Parathyroid adenoma (tissue), 2 donors: Measurements from ENCODE around the gene MICU2.

Experiments
- H2AFZ ChIP-seq: fragments of 300-600 bp; sonication (generic); one replicate; pipeline ENCODE4 v1.7.0; 2017; ENCODE audit warnings: antibody characterized with exemption, mild to moderate bottlenecking
- H3K27ac ChIP-seq: fragments of 300-600 bp; sonication (generic); one replicate; pipeline ENCODE4 v1.7.0; 2017
- H3K27me3 ChIP-seq: fragments of 300-600 bp; sonication (generic); one replicate; pipeline ENCODE4 v1.7.0; 2017; ENCODE audit warnings: low read length; ENCODE audit not compliant: control insufficient read depth, insufficient read depth
- H3K36me3 ChIP-seq: fragments of 300-600 bp; sonication (generic); one replicate; pipeline ENCODE4 v1.7.0; 2017; ENCODE audit warnings: low read length; ENCODE audit not compliant: control insufficient read depth, insufficient read depth
- H3K4me1 ChIP-seq: fragments of 300-600 bp; sonication (generic); one replicate; pipeline ENCODE4 v1.7.0; 2017; ENCODE audit warnings: control low read depth
- H3K4me2 ChIP-seq: fragments of 300-600 bp; sonication (generic); one replicate; pipeline ENCODE4 v1.7.0; 2017; ENCODE audit warnings: low read length
- H3K4me3 ChIP-seq: fragments of 300-600 bp; sonication (generic); one replicate; pipeline ENCODE4 v1.7.0; 2017; ENCODE audit warnings: low read depth, low read length
- H3K79me2 ChIP-seq: fragments of 300-600 bp; sonication (generic); one replicate; pipeline ENCODE4 v1.7.0; 2017; ENCODE audit warnings: control low read depth
- H3K9ac ChIP-seq: fragments of 300-600 bp; sonication (generic); one replicate; pipeline ENCODE4 v1.7.0; 2017; ENCODE audit warnings: mild to moderate bottlenecking
- H3K9me3 ChIP-seq: fragments of 300-600 bp; sonication (generic); one replicate; pipeline ENCODE4 v1.7.0; 2017; ENCODE audit warnings: low read length; ENCODE audit not compliant: control insufficient read depth
- TF ChIP-seq, protein P1 (sequence below): fragments of 300-600 bp; sonication (generic); IDR thresholded peaks from one replicate; pipeline ENCODE4 v1.7.0; 2017; ENCODE audit warnings: antibody characterized with exemption, mild to moderate bottlenecking
- donor health status: primary hyperparathyroidism.

The MICU2 gene

GRCh38 chr13:21526707-21527540 is 77.0 kb downstream of the MICU2 start:
- Histone ChIP-seq H3K9ac (no peak overlapping the region), H3K36me3 (no peaks in the 10 kb centered on the region), H3K4me1 (peaks cover 3% of the 10 kb centered on the region), H2AFZ (no peak overlapping the region), H3K79me2 (no peaks in the 10 kb centered on the region), H3K4me2 (no peak overlapping the region), H3K27ac (no peak overlapping the region), H3K27me3 (no peaks in the 10 kb centered on the region), H3K4me3 (no peak overlapping the region), H3K9me3 (no peaks in the 10 kb centered on the region)
- TF ChIP-seq, protein P1, sequence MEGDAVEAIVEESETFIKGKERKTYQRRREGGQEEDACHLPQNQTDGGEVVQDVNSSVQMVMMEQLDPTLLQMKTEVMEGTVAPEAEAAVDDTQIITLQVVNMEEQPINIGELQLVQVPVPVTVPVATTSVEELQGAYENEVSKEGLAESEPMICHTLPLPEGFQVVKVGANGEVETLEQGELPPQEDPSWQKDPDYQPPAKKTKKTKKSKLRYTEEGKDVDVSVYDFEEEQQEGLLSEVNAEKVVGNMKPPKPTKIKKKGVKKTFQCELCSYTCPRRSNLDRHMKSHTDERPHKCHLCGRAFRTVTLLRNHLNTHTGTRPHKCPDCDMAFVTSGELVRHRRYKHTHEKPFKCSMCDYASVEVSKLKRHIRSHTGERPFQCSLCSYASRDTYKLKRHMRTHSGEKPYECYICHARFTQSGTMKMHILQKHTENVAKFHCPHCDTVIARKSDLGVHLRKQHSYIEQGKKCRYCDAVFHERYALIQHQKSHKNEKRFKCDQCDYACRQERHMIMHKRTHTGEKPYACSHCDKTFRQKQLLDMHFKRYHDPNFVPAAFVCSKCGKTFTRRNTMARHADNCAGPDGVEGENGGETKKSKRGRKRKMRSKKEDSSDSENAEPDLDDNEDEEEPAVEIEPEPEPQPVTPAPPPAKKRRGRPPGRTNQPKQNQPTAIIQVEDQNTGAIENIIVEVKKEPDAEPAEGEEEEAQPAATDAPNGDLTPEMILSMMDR = no peak

GRCh38 chr13:21522847-21523246 is 81.1 kb downstream of the MICU2 start:
- Histone ChIP-seq H2AFZ (no peak overlapping the region), H3K9ac (no peak overlapping the region), H3K79me2 (no peaks in the 10 kb centered on the region), H3K36me3 (no peaks in the 10 kb centered on the region), H3K9me3 (no peaks in the 10 kb centered on the region), H3K4me3 (no peak overlapping the region), H3K4me1 (no peaks in the 10 kb centered on the region), H3K27me3 (no peaks in the 10 kb centered on the region), H3K4me2 (no peak overlapping the region), H3K27ac (no peak overlapping the region)
- TF ChIP-seq, protein P1 = no peak

- H3K79me2 ChIP-seq = no peaks in the 10 kb centered on the region
- no peak overlapping the region for H3K27ac ChIP-seq
- H3K4me2 ChIP-seq = no peak overlapping the region
- no peaks in the 10 kb centered on the region for H3K36me3 ChIP-seq
- H3K4me1 ChIP-seq = no peaks in the 10 kb centered on the region
- no peaks in the 10 kb centered on the region for H3K9me3 ChIP-seq
- H2AFZ ChIP-seq = no peak overlapping the region
- TF ChIP-seq, protein P1 = no peak
- H3K4me3 ChIP-seq = no peak overlapping the region
- H3K27me3 ChIP-seq = no peaks in the 10 kb centered on the region
- H3K9ac ChIP-seq = no peak overlapping the region
These were observed 81.8 kb downstream of the MICU2 start for GRCh38 chr13:21522130-21522529.

DNA sequence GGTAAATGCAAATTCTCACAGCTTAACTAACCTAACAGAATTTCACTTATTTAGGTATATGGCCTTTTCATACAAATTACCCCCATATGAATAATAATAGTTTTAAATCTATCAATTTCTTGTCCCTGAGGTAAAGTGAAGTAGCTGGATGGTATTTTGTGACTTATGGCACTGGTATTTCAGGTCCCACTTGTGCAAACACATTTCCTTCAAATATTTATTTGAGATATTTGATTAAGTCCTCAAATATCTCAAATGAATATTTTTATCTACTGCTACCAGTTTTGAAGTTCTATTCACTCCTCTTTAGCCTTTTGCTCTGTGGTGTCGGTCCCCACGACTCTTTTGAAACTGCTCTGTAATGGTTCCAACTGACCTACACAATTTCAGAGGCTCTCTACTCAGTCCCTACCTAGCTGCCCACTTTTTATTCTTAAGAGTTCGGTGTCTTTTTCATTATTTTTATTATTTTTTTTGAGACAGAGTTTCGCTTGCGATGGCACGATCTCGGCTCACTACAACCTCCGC is 85.3 kb downstream of the MICU2 start:
- no peak overlapping the region for H3K9ac ChIP-seq
- no peaks in the 10 kb centered on the region for H3K27me3 ChIP-seq
- H3K27ac ChIP-seq = no peak overlapping the region
- H3K4me1 ChIP-seq = no peaks in the 10 kb centered on the region
- no peak overlapping the region for H3K4me3 ChIP-seq
- H2AFZ ChIP-seq = no peak overlapping the region
- TF ChIP-seq, protein P1 = no peak
- no peaks in the 10 kb centered on the region for H3K79me2 ChIP-seq
- H3K4me2 ChIP-seq = no peak overlapping the region
- H3K9me3 ChIP-seq = no peaks in the 10 kb centered on the region
- H3K36me3 ChIP-seq = no peaks in the 10 kb centered on the region

- Histone ChIP-seq H3K9me3 (no peaks in the 10 kb centered on the region), H3K4me1 (no peaks in the 10 kb centered on the region), H3K4me2 (no peak overlapping the region), H3K79me2 (no peaks in the 10 kb centered on the region), H2AFZ (no peak overlapping the region), H3K9ac (no peak overlapping the region), H3K27me3 (no peaks in the 10 kb centered on the region), H3K36me3 (no peaks in the 10 kb centered on the region), H3K4me3 (no peak overlapping the region), H3K27ac (no peak overlapping the region)
- TF ChIP-seq, protein P1 = no peak
These were observed 86.4 kb downstream of the MICU2 start for GRCh38 chr13:21517576-21517975.
